Stimulated activated CD4-positive, alpha-beta T cell treated with anti-CD3 and anti-CD28 coated beads, Interleukin-12 subunit alpha, Interleukin-12 subunit beta, amount 100 ng/mL, for 48 hours (primary cell): ENCODE measurements around the gene ZNRF3.
"Not testable (repeated sequence)": the region's sequence is repeated elsewhere in the genome, so short reads cannot be mapped to it uniquely, and the experiment has no call there.

Experiments
- DNase-seq, 3 donors: peaks; one replicate each; pipeline ENCODE4 v3.0.0-alpha.2; 2020; ENCODE audit warnings: low read depth in 2 of 3, low spot score in 1 of 3

The ZNRF3 gene

GRCh38 chr22:28882878-28883656 lies at the start of gene ZNRF3:
ZNRF3 (plus strand) TSS chr22:28883572; CDS start chr22:28883767, 195 bp downstream.
- DNase-seq = peak; percentile 81 to 94 (median 88)

DNA sequence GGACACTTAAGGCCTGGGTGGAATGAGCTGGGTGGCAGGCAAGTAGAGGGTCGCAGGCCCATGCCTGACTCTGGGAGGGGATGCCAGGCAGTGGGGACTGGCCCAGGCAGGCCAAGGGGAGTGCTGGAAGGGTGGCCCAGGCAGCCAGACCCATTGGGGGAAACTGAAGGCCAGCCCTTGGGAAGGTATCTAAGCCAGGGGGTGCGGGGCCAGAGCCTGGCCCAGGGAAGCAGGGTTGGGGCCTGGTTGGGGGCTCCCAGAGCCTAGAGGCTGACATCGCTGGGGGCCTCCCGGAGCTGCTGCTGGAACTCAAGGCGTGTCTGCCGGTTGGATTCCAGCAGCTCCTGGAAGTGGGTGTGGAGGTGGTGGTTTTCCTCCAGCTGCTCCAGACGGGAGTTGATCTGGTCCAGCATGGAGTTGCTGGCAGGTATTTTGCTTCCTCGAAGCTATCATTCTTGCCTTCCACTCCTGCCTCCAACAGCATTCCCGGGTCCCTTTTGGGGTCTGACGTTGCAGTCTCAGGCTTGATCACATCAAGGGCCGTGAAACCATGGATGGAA lies 47.7 kb upstream of the ZNRF3 start:
- DNase-seq = no peak

- DNase-seq = no peak
Measured at GRCh38 chr22:28837640-28838039, 45.7 kb upstream of the ZNRF3 start.

- DNase-seq = no peak
Measured at GRCh38 chr22:28838971-28839370, 44.4 kb upstream of the ZNRF3 start.

- no peak for DNase-seq
Measured at GRCh38 chr22:28841111-28841510, 42.3 kb upstream of the ZNRF3 start.

GRCh38 chr22:28843633-28844032 lies 39.7 kb upstream of the ZNRF3 start:
- DNase-seq = no peak

DNA sequence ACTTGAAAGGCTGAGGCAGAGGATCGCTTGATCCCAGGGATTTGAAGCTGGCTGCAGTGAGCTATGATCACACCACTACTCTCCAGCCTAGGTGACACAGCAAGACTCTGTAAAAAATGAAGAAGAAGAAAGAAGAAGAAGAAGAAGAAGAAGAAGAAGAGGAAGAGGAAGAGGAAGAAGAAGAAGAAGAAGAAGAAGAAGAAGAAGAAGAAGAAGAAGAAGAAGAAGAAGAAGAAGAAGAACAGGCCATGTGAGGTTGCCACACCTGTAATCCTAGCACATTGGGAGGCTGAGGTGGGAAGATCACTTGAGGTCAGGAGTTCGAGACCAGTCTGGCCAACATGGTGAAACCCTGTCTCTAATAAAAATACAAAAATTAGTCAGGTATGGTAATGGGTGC lies 39.1 kb upstream of the ZNRF3 start:
- not testable (repeated sequence) for DNase-seq

DNA sequence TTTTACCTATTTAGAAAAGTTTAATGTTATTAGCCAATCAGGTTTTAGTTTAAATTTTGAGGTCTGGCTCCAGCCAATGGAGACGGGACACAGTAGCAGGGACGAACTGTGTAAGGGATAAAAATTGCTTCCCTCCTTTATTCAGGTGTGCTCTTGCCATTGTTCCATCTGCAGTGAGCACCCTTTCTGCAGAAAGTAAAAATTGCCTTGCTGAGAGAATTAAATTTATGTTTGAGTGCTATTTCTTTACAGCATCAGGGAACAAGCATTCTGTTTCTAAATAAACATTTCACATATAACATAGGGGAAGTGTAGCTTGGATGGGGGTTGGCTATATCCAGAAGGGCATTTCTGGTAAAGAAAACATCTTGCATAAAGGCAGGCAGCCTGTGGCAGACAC lies 36.4 kb upstream of the ZNRF3 start:
- DNase-seq = no peak

DNA sequence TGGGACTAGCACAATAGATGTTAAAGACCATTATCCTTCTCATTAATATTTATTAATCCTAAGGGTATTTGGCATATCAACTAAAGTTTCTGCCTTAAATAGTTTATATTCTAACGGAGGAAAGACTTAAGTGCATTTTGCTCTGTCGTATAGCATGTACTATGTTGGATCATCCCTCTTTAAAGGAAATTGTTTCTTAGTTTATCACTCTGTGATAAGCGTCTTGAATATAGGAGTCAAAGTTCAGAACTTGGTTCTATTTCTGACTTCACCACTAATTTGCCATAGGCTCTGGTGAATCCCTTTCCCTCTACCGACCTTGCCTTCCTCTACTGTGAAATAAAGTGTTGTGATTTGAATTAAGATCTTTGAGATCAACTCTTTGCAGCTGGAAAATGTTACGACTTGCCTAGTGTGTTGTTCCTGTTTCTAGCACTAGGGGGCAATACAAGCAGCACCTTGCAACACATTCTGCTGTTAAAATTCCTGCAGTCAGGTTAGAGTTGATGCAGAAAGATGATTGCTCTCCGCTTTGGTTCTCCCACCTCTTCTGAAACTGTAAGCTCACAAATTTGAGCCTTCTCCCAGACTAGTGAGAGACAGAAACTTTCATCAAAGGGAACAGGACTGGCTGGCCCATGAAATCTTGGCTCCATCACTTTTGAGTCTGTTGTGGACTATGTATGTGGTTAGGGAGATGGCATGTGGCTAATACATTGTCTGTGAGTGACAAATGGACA lies 27.8 kb upstream of the ZNRF3 start:
- DNase-seq = peak; percentile 15 to 75 (median 19)

DNA sequence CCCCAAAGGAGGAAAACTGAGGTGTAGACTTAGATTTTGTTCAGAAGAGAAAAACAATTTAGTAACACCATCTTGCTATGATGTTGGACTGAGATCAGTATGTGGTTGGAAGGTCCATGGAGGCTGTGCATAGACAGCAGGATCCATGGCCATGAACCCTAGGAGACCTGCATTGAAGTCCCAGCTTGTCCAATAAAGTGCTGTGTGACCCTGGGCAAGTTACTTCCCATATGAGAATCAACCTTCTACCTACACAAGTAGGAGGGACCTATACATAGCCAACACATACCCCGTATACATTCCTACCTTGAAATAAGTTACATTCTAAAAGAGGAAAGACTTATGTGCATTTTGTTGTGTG lies 27.3 kb upstream of the ZNRF3 start:
- no peak for DNase-seq

DNA sequence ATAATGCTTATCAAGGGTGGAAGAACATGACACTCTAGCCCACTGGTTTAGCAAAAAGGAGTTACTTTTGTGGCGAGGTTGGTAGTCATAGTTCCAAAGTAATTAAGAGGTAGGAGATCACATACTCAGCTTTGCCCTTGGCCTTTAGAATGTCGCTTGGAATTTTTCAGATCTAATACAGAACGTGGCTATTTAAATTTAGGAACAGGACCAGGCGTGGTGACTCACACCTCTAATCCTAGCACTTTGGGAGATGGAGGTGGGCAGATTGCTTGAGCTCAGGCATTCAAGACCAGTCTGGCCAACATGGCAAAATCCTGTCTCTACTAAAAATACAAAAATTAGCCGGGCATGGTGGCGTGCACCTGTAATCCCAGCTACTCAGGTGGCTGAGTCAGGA lies 26.1 kb upstream of the ZNRF3 start:
- DNase-seq = no peak

GRCh38 chr22:28864878-28865596 lies 18.3 kb upstream of the ZNRF3 start:
- DNase-seq = no peak

DNA sequence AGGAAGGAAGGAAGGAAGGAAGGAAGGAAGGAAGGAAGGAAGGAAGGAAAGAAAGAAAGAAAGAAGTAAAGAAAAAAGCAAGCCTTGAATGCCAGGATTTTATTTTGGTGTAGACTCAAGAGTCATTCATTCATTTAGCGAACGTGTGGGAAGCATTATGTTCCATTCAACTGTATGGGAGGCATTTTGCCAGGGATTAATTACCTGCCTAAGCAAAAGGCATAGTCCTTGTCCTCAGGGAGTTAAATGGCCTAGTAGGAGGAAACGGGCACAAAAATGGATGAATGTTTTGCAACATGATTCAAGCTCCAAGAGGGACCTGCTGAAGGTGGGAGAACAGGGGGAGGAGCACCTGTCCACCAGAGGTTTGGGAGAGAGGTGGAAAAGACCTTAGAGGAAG lies 16.2 kb upstream of the ZNRF3 start:
- no peak for DNase-seq

GRCh38 chr22:28868389-28868788 lies 15.0 kb upstream of the ZNRF3 start:
- peak in 2 of 3 donors; percentile 17 to 27 for DNase-seq

DNA sequence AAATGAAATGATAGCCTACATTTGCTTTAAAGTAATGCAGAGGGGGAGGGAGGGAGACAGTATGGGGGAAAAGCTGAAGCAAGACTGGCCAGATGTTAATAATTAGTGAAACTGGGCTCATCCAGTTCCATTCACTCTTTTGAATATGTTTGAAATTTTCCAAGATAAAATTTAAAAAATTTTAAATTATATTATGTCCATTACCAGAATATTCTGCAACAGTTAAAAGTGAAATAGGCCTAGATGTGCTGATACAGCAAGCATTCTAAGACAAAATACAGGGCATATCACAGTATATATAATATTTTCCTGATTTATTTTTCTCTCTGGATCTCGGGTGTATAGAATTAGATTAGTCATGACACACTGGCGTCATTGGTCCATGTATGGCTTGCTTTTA lies 13.6 kb upstream of the ZNRF3 start:
- no peak for DNase-seq

DNA sequence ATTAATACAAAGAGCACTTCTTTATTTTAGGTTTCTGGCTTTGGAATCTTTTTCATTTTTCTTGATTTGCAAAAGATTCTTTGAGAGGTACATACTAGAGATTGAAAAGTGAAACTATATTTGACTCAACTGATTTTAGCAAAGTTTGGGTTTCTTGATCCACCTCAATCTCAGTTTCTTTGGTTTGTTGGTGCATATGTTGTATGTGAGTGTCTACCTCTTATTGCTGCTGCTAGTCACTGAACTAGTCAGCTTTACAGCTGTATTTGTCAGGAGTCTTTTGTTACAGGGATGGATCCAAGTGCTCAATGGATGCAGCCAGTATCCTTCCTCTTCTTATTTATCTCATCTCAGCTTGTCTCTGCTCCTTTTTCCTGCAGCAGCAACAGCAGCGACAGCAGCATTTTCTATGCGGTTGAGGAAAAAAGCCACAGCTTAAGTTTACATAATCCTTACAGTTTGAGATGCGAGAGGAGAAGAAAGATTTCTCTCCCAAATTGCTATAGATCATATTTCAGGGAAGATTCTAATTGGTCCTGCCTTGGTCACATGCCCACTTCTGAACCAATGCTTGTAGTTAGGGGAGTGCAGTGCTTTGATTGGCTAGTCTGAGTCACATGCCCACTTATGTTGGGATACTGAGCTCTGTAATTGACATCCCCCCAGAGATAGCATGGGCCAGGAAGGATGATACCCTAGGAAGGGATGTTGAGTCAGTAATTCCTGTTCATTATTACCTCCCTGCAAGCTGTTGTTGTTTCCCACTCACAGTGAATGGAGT lies 10.0 kb upstream of the ZNRF3 start:
- no peak for DNase-seq

- no peak for DNase-seq
Measured at GRCh38 chr22:28874061-28874460, 9.3 kb upstream of the ZNRF3 start.

DNA sequence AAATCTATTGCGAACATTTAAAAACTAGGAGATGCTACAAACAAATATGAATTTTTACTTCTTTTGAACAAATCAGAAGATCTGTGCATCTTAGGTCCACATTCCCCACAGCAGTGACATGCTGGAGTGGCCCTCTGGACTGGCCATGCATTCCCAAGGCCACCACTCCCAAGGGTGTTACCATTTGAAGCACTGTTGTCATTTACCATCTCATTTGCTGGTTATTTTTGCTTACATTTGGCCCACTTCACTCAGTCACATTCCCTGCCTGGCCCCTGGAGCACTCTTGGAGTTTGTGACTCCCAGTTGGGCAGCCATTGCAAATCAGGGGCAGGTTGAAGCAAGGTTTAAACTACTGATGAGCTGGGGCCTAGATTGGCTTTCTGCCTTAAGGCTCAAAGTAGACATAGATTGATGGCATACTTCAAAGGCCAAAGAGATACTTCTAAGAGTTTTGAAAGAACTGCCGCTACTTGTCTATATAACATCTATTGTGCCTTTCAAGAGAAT lies 8.5 kb upstream of the ZNRF3 start:
- DNase-seq = no peak

- DNase-seq = peak in 1 of 3 donors; percentile 3
Measured at GRCh38 chr22:28882545-28882877, 861 bp upstream of the ZNRF3 start.

GRCh38 chr22:28883657-28883916 lies 215 bp downstream of the ZNRF3 start:
- DNase-seq = no peak
